ENCODE data around the gene MOCS1.

DNA sequence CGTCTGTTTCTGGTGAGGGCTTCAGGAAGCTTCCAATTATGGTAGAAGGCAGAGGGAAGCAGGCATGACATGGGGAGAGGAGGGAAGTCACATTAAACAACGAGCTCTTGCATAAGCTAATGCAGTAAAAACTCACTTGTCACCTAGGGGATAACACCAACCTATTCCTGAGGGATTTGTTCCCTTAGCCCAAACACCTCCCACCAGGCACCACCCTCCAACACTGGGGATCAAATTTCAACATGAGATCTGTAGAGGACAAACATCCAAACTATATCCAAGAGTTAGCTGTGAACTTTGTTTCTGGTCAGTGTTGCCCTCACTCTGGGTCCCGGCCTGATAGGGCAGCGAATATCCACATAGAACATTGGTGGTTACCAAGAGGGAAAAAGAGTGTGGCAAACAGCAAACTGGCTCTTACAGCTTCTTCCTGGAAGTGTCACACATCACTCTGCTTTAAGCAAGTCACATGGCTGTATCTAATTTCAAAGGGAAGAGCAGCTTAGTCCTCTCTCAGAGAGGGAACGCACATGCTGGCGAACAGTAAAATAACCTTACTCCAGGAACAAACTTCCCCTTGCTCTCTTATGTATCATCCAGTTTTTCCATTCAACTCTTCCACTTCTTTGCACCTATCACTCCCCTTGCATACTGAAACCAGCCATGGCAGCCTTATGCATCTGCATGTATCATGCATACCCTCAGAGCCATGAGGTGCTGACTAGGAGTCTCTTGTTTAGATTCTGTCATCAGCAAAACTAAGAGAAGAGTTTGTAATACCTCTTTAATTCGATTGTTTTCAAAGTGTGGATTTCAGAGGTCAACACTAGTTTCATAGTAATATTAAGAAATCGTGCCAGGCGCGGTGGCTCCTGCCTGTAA lies 4.8 kb upstream of the MOCS1 start:
- TF ChIP-seq, protein P1, sequence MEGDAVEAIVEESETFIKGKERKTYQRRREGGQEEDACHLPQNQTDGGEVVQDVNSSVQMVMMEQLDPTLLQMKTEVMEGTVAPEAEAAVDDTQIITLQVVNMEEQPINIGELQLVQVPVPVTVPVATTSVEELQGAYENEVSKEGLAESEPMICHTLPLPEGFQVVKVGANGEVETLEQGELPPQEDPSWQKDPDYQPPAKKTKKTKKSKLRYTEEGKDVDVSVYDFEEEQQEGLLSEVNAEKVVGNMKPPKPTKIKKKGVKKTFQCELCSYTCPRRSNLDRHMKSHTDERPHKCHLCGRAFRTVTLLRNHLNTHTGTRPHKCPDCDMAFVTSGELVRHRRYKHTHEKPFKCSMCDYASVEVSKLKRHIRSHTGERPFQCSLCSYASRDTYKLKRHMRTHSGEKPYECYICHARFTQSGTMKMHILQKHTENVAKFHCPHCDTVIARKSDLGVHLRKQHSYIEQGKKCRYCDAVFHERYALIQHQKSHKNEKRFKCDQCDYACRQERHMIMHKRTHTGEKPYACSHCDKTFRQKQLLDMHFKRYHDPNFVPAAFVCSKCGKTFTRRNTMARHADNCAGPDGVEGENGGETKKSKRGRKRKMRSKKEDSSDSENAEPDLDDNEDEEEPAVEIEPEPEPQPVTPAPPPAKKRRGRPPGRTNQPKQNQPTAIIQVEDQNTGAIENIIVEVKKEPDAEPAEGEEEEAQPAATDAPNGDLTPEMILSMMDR (IDR thresholded peaks at IDR 0.05), result no peak
- no peak for TF ChIP-seq POLR2A (IDR thresholded peaks at IDR 0.05)
